Activated CD4-positive, alpha-beta T cell treated with anti-CD3 and anti-CD28 coated beads, Interleukin-2, amount 50 U/mL, for 48 hours (primary cell): ENCODE data around the gene ARHGAP5.
A peak's percentile ranks its signal among the peaks of the same experiment; 100 is the strongest.

Experiments
- DNase-seq, 2 experiments: peaks; one replicate each; pipeline ENCODE4 v3.0.0-alpha.2; 2020

ARHGAP5 gene

GRCh38 chr14:32078023-32078857 is 1.1 kb downstream of the ARHGAP5 start:
- DNase-seq, result no peak

- peak in 1 of 2 experiments; percentile 16 for DNase-seq
Observed at GRCh38 chr14:32078858-32079216, 1.7 kb downstream of the ARHGAP5 start.

GRCh38 chr14:32079264-32079663 is 2.2 kb downstream of the ARHGAP5 start:
- DNase-seq, result no peak

GRCh38 chr14:32080001-32080510 is 3.0 kb downstream of the ARHGAP5 start:
- no peak for DNase-seq

GRCh38 chr14:32081901-32082300 is 4.8 kb downstream of the ARHGAP5 start:
- DNase-seq, result no peak

GRCh38 chr14:32083315-32083624 is 6.2 kb downstream of the ARHGAP5 start:
- DNase-seq, result no peak

GRCh38 chr14:32083789-32084188 is 6.7 kb downstream of the ARHGAP5 start:
- DNase-seq, result no peak

GRCh38 chr14:32085182-32085844 is 8.2 kb downstream of the ARHGAP5 start:
- no peak for DNase-seq

GRCh38 chr14:32085845-32086383 is 8.8 kb downstream of the ARHGAP5 start:
- no peak for DNase-seq

GRCh38 chr14:32087173-32087861 is 10.2 kb downstream of the ARHGAP5 start:
- DNase-seq, result no peak

- no peak for DNase-seq
Observed at GRCh38 chr14:32087907-32088306, 10.8 kb downstream of the ARHGAP5 start.

GRCh38 chr14:32090686-32091085 is 13.6 kb downstream of the ARHGAP5 start:
- no peak for DNase-seq

GRCh38 chr14:32099473-32099872 is 22.4 kb downstream of the ARHGAP5 start:
- no peak for DNase-seq

GRCh38 chr14:32100175-32100574 is 23.1 kb downstream of the ARHGAP5 start:
- no peak for DNase-seq

GRCh38 chr14:32102152-32102787 is 25.2 kb downstream of the ARHGAP5 start:
- peak in 1 of 2 experiments; percentile 6 for DNase-seq

GRCh38 chr14:32102968-32103367 is 25.9 kb downstream of the ARHGAP5 start:
- DNase-seq, result no peak

- no peak for DNase-seq
Observed at GRCh38 chr14:32104308-32104707, 27.2 kb downstream of the ARHGAP5 start.

- DNase-seq, result no peak
Observed at GRCh38 chr14:32104803-32105202, 27.7 kb downstream of the ARHGAP5 start.

- DNase-seq, result no peak
Observed at GRCh38 chr14:32109676-32110547, 32.8 kb downstream of the ARHGAP5 start.

GRCh38 chr14:32110548-32110896 is 33.4 kb downstream of the ARHGAP5 start:
- no peak for DNase-seq

GRCh38 chr14:32121536-32121935 is 44.4 kb downstream of the ARHGAP5 start:
- no peak for DNase-seq

- DNase-seq, result no peak
Observed at GRCh38 chr14:32121948-32122347, 44.8 kb downstream of the ARHGAP5 start.
